Cortex of kidney (tissue), 1 donor: ENCODE data around the gene STKLD1.

Experiments
- DNase-seq: peaks from one replicate; lab custom pipeline; 2025; lab: John Stamatoyannopoulos, UW

STKLD1 gene

DNA sequence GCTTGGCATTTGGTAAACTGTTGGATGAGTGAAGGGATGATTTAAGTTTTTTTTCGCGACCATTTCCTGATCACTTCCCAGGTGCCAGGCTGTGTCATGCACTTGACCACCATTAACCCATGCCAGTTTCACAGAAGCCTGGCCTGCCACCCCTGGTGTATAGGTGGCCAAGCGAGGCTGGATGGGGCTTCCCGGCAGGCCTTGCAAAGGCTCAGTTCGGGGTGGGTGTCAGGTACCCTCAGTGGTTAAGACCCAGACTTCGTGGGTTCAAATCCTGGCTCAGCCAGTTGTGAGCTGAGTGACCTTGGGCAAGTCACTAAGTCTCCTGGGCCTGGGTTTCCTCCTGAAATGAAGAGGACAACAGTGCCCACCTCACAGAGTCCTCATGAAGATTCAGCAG, 30.6 kb upstream of the STKLD1 start:
- no peak for DNase-seq

- DNase-seq = no peak
Measured at GRCh38 chr9:133346021-133346785, 30.0 kb upstream of the STKLD1 start.

GRCh38 chr9:133347515-133347984, 28.6 kb upstream of the STKLD1 start:
- no peak for DNase-seq

DNA sequence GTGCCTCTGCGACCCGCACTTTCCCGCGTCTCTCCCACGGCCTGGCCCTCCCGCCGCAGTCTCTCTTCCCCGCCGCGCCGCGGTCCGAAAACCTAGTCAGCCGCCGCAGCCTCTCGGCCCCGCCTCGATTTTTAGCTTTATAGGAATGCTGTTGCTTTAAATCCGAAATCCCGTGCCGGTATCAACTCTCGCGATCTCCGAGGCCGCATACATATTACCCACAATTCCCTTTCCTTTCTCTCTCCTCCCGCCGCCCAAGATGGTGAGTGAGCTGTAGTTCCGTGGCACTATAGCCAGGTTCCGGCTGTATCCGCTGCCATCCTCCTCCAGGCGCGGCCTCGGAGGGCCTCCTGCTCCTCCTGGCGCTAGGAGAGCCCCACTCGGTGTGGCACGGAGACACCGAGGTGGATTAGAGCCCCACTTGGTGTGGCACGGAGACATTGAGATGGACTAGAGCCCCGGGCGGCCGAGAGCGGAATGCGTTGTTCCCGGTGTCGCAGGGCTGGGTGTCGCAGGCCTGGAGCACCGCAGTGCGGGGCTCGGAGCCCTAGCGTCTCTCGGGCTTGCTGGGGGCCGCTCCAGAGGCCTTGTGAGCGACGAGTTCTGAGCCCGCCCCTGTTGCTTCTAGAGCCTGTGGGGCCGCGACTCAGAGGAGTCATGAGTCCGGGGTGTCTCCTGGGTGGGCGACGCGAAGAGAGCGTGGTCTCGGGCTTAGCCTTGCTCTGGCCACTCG, 28.0 kb upstream of the STKLD1 start, which contains the start of the genes MED22 and RPL7A:
Gene MED22 (minus strand): TSS at position 147 of the 733 bp plus-strand sequence. CDS start 1,469 bp downstream, outside the sequence.
Gene RPL7A (plus strand): TSS at position 234 of the 733 bp plus-strand sequence. CDS start 26 bp downstream, at position 260.
- DNase-seq = no peak

DNA sequence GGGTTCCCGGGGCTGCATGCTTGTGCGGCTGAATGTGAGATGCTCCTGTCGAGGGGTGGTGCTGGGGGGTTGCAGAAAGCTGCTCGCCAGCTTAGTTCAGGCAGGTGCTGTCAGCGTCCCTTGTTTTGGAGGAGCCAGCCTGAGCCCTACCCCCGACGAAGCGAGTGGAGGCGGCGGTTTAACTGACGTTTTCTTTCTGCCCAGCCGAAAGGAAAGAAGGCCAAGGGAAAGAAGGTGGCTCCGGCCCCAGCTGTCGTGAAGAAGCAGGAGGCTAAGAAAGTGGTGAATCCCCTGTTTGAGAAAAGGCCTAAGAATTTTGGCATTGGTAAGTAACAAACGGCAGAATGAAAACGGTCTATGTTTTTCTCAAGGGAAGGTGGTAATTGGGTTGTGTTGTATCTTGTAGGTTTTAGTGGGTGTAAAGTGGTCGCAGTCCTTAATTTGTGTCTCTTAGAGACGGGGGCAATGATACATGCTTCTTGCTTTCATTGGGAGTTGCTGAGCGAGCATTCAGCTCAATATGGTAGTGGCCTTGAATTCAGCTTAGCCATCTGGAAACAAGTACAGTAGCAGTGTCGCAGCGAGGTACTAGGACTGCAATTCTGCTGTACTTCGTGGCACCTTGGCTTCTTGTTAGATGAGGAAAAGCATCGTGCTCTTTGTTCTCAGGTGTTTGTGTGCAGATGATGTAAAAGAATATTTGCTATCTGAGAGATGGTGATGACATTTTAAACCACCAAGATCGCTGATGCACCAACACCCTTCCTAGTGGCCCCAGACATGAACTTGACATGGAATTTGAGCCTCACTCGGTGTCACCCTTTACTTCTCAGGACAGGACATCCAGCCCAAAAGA, 27.2 kb upstream of the STKLD1 start:
- no peak for DNase-seq

DNA sequence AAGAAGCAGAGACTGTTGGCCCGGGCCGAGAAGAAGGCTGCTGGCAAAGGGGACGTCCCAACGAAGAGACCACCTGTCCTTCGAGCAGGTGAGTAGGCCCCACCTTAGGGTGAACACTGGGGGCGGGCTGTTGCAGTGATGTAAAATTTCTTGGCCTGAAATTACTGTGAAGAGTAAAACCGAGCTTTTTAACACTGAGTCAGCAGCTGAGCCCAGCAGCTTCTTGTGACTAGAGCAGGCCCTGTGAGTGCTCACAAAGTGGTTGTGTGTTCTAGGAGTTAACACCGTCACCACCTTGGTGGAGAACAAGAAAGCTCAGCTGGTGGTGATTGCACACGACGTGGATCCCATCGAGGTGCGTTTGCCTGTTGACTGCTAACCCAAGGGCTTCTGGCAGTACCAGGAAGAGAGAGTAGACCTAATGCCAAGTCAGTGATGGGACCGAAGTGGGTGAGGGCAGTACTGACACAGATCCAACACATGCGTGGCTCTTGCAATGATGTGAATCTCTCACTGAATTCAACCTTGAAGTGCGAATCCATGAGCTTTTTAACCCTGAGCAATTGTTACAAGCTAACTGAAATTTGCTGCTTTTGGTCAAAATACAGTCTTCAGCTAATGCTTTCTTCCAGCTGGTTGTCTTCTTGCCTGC, 26.1 kb upstream of the STKLD1 start:
- no peak for DNase-seq

- no peak for DNase-seq
Measured at GRCh38 chr9:133351526-133351907, 24.6 kb upstream of the STKLD1 start.

DNA sequence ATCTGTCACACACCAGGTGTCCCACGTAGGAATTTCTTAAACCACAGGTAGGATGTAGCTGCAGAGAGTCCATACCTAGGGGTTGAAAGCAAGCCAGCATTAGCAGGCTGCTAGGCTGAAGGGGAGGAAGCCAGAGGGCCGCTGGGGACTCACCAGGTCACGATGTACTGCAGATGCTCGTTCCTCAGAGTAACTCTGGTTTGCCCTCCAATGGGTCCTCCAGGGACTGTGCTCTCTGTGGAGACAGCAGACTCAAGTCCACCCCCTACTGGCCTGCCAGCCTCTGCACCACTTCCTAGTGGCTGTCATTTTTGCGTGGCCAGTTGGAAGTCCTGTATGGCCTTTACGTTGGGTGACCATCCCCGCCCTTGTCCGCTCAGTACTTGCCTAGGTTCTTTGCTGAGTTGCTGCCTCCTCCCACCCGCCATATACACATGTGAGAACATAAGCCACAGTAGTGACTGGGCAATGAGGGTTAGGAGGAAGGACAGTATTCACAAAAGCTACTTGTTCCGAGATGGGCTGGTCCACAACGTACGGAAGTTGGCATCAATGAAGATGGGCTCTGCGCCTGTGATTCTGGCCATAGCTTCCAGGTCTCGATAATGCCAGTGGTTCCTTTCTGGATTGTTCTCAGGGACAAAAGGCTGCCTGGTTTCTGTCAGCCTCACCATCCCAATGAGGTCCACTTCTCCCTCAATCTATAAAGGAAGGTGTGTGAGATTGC, 24.1 kb upstream of the STKLD1 start:
- no peak for DNase-seq

GRCh38 chr9:133352635-133353340, 23.4 kb upstream of the STKLD1 start:
- no peak for DNase-seq

DNA sequence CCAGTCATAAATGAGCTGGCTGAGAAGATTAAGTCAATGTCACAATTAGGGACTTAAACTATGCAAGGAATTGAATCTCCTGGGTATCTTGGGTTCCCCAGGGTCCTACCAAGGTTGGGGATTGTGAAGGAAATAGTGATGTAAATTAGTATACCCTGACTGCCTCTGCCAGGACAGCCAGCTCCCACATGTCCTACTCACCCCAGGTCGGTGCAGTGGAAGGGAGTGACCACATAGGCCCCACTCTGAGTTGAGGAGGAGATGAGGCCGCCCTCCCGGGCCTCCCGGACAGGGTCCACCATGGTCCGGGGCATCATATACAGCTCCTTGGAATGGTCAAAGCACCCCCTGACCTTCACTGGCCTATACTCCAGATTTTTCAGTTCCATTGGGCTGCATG, 22.6 kb upstream of the STKLD1 start:
- no peak for DNase-seq

- DNase-seq = no peak
Measured at GRCh38 chr9:133354766-133355165, 21.4 kb upstream of the STKLD1 start.

DNA sequence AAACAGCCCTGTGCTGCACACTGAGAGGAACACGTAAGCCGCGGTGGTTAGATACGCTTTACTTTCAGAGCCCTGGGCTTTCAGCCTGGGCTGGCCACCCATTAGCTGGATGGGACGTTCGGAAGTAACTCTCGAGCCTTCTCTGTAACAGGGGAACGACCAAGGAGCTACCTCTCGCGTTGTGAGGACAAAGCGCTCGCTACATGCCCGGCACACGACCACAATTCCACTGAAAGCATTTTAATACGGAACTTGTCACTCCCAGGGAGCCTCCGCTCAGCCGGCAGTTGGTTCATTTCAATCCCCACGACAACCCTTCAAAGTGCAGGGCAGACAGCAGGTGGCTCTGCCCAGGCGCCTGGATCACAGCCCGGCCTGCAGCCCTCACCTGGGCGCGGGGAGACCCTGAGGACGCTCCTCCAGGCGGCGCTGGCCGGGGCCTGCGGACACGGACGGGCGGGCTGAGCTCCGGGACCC, 20.2 kb upstream of the STKLD1 start:
- no peak for DNase-seq

GRCh38 chr9:133356391-133357091, 19.6 kb upstream of the STKLD1 start, which contains the start of the genes SURF1 and SURF2:
Gene SURF1 (minus strand): TSS chr9:133356487. CDS start chr9:133356453, 34 bp downstream.
Gene SURF2 (plus strand): TSS chr9:133356550. CDS start chr9:133356593, 43 bp downstream.
- DNase-seq = no peak

GRCh38 chr9:133357656-133358055, 18.5 kb upstream of the STKLD1 start:
- DNase-seq = no peak

GRCh38 chr9:133359399-133360175, 16.6 kb upstream of the STKLD1 start:
- no peak for DNase-seq

GRCh38 chr9:133360400-133361393, 15.5 kb upstream of the STKLD1 start:
- DNase-seq = no peak

DNA sequence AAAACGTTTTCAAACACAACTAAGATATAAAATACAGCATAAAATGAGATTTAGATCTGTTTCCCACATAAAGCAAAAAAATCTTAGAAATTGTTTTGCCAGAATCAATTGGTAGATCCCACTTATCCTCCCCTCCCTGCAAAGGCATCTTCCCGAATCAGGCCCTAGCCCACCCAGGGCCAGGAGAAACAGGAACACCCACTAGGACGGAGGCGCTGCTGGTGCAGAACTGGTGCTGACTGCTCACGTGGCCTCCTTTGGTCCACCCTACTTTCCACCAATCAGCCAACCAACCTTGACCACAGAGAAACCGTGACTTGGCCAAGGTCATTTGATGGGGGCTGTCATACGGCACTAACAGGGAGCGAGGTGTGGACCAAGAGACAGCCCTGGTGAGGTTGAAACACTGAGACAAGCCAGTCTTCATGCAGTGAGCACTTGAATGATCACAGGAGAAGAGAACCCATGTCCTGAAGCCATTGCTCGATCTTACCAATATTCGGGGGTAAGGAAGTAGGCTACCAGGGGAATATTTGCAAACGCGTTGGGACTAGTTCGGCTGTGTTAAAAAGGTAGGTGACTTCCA, 14.6 kb upstream of the STKLD1 start:
- DNase-seq = no peak
